Effector CD8-positive, alpha-beta T cell (primary cell): ENCODE measurements around the gene RAB37.

Source experiments
- DNase-seq: peaks from one replicate; lab custom pipeline; 2025; lab: John Stamatoyannopoulos, UW

The RAB37 gene

GRCh38 chr17:74728033-74728701 lies 8.9 kb upstream of the RAB37 start:
- no peak for DNase-seq

- no peak for DNase-seq
These were observed 8.4 kb upstream of the RAB37 start for GRCh38 chr17:74728702-74729075.

GRCh38 chr17:74729368-74729767 lies 7.7 kb upstream of the RAB37 start:
- DNase-seq: no peak

GRCh38 chr17:74729866-74730265 lies 7.2 kb upstream of the RAB37 start:
- no peak for DNase-seq

GRCh38 chr17:74730491-74731346 lies 6.3 kb upstream of the RAB37 start:
- DNase-seq: no peak

- no peak for DNase-seq
These were observed 5.8 kb upstream of the RAB37 start for GRCh38 chr17:74731347-74731605.

- no peak for DNase-seq
These were observed 4.8 kb upstream of the RAB37 start for GRCh38 chr17:74732042-74732867.

- no peak for DNase-seq
These were observed 3.5 kb upstream of the RAB37 start for GRCh38 chr17:74733365-74734122.

GRCh38 chr17:74734256-74734655 lies 2.8 kb upstream of the RAB37 start:
- DNase-seq: no peak

GRCh38 chr17:74737299-74738050 lies 419 bp downstream of the RAB37 start:
- DNase-seq: peak; percentile 31

GRCh38 chr17:74738051-74738996 lies 1.3 kb downstream of the RAB37 start:
- peak; percentile 26 for DNase-seq

- DNase-seq: no peak
These were observed 2.3 kb downstream of the RAB37 start for GRCh38 chr17:74739227-74739831.

- DNase-seq: no peak
These were observed 3.1 kb downstream of the RAB37 start for GRCh38 chr17:74740173-74740572.

GRCh38 chr17:74740641-74741387 lies 3.8 kb downstream of the RAB37 start:
- DNase-seq: no peak

- DNase-seq: no peak
These were observed 5.1 kb downstream of the RAB37 start for GRCh38 chr17:74742153-74742515.

- DNase-seq: no peak
These were observed 6.0 kb downstream of the RAB37 start for GRCh38 chr17:74742978-74743545.

- DNase-seq: no peak
These were observed 6.7 kb downstream of the RAB37 start for GRCh38 chr17:74743755-74744154.

GRCh38 chr17:74744349-74744713 lies 7.3 kb downstream of the RAB37 start:
- no peak for DNase-seq
